ENCODE results near the gene TXLNB. TPM values are rescaled to one million over a fixed set of nuclear protein-coding genes. Genes with fewer than 3 reads are reported as not detected.

The TXLNB gene
- polyA plus RNA-seq, 2 of the 4 experiments (the other 2 are of a cell fraction), result not detected

DNA sequence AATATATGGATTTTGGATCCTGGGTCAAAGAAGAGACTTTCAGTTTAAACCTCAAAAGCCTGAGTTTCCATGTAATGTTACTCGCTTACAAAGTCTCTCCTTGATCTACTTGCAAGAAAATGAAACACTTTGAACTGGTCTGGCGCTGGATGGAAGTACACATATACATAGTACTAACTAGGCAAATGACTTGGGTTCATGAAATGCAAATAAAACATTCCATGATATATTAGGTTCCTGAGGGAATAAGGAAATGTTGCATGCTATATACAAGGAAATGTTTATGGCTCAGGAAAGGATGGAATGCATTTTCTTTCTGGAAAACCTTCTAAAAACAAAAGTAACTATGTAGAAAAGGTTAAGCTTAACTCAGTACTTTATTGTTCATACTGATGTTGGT, 11.4 kb upstream of the TXLNB start:
- no peaks in the 10 kb centered on the region for H3K4me1 ChIP-seq
- no peak overlapping the region for H3K4me2 ChIP-seq
- ChIA-PET CTCF (no interaction called here), POLR2A (no interaction called here)
- H3K27ac ChIP-seq, result no peak overlapping the region
- WGBS (ENCODE audit: missing lambda C conversion rate), result 74% methylated on average over 2 of the region's 2 CpGs
- DNase-seq (ENCODE audit: low read depth in 1 of 2, low spot score in 1 of 2), result no peak
- no peaks in the 10 kb centered on the region for H3K9me3 ChIP-seq
- no peak overlapping the region for H3K4me3 ChIP-seq
- no peak for FAIRE-seq
- TF ChIP-seq CHD4 (IDR thresholded peaks at IDR 0.05; ENCODE audit: borderline replicate concordance), result no peak
- TF ChIP-seq FOSB (CRISPR knock-in tag; IDR thresholded peaks at IDR 0.05), result no peak
- no peak for TF ChIP-seq HOXA7 (CRISPR knock-in tag; IDR thresholded peaks at IDR 0.05)
- no peak for TF ChIP-seq EHF (CRISPR knock-in tag; IDR thresholded peaks at IDR 0.05)
- TF ChIP-seq MYC (IDR thresholded peaks at IDR 0.05; ENCODE audit: borderline replicate concordance, low read length), result no peak
- no peak for TF ChIP-seq MAZ (IDR thresholded peaks at IDR 0.05; ENCODE audit: borderline replicate concordance, low read depth, low read length)
- TF ChIP-seq, protein P1, sequence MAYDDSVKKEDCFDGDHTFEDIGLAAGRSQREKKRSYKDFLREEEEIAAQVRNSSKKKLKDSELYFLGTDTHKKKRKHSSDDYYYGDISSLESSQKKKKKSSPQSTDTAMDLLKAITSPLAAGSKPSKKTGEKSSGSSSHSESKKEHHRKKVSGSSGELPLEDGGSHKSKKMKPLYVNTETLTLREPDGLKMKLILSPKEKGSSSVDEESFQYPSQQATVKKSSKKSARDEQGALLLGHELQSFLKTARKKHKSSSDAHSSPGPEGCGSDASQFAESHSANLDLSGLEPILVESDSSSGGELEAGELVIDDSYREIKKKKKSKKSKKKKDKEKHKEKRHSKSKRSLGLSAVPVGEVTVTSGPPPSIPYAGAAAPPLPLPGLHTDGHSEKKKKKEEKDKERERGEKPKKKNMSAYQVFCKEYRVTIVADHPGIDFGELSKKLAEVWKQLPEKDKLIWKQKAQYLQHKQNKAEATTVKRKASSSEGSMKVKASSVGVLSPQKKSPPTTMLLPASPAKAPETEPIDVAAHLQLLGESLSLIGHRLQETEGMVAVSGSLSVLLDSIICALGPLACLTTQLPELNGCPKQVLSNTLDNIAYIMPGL (CRISPR knock-in tag; IDR thresholded peaks at IDR 0.05; ENCODE audit: borderline replicate concordance), result no peak
- no peak for TF ChIP-seq ZFP36 (IDR thresholded peaks at IDR 0.05; ENCODE audit: borderline replicate concordance, partially characterized antibody)
- TF ChIP-seq SMC3 (IDR thresholded peaks at IDR 0.05), result no peak
- TF ChIP-seq RNF2 (IDR thresholded peaks at IDR 0.05; ENCODE audit: borderline replicate concordance, low read depth), result no peak
- no peak for TF ChIP-seq CEBPB (IDR thresholded peaks at IDR 0.05)
- no peak for TF ChIP-seq SREBF2 (IDR thresholded peaks at IDR 0.05)
- no peak for TF ChIP-seq CBX8 (IDR thresholded peaks at IDR 0.05)
- TF ChIP-seq, protein P2, sequence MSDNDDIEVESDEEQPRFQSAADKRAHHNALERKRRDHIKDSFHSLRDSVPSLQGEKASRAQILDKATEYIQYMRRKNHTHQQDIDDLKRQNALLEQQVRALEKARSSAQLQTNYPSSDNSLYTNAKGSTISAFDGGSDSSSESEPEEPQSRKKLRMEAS (IDR thresholded peaks at IDR 0.05), result no peak
- no peak for TF ChIP-seq POLR2AphosphoS2 (conservative IDR thresholded peaks at IDR 0.05; ENCODE audit: low read length)
- TF ChIP-seq NPAS2 (CRISPR knock-in tag; IDR thresholded peaks at IDR 0.05; ENCODE audit: borderline replicate concordance), result no peak
- TF ChIP-seq CHD2 (IDR thresholded peaks at IDR 0.05; ENCODE audit: low read length, partially characterized antibody), result no peak
- no peak for TF ChIP-seq EP300 (IDR thresholded peaks at IDR 0.05)
- ATAC-seq, result no peak

DNA sequence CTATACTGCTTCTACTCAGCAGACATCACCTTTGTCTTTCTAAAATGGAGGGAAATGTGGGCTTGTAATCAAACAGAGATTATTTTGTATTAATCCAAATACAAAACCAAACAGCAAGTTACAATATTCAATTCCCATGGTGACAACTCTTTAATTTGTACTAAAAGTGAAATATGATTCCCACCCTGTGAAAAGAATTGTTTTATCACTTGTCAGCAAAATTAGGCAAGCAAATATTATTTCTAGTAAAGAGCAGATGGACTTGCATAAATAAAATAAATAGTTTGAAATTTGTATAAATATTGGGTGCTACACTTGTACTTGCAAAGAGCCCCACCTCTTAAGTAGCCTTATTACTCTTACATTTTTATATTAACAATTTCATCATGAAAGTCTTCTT, 6.1 kb upstream of the TXLNB start:
- no peak overlapping the region for H3K27ac ChIP-seq
- ATAC-seq, result no peak
- DNase-seq (ENCODE audit: low read depth in 1 of 2, low spot score in 1 of 2), result no peak
- no peak overlapping the region for H3K4me2 ChIP-seq
- no peak for FAIRE-seq
- CTCF ChIA-PET, result no interaction called here
- TF ChIP-seq MAFK (IDR thresholded peaks at IDR 0.05; ENCODE audit: partially characterized antibody), result peak; percentile 41
- no peak for TF ChIP-seq POLR2AphosphoS2 (conservative IDR thresholded peaks at IDR 0.05; ENCODE audit: low read length)
- POLR2A ChIA-PET, result no interaction called here
- H3K9me3 ChIP-seq, result no peaks in the 10 kb centered on the region
- no peaks in the 10 kb centered on the region for H3K4me1 ChIP-seq
- H3K4me3 ChIP-seq, result no peak overlapping the region

GRCh38 chr6:139296927-139297326, 5.1 kb upstream of the TXLNB start:
- no peak overlapping the region for H3K27ac ChIP-seq

More at GRCh38 chr6:139296927-139297326, 5.1 kb upstream of the TXLNB start:
- TF ChIP-seq HOXB5 (CRISPR knock-in tag; IDR thresholded peaks at IDR 0.05) (no peak), GATA3 (IDR thresholded peaks at IDR 0.05; ENCODE audit: borderline replicate concordance) (no peak), EHF (CRISPR knock-in tag; IDR thresholded peaks at IDR 0.05) (no peak), CBX8 (IDR thresholded peaks at IDR 0.05) (no peak), HES2 (IDR thresholded peaks at IDR 0.05) (no peak)
- no peak overlapping the region for H3K4me2 ChIP-seq
- WGBS (ENCODE audit: missing lambda C conversion rate), result 32% methylated on average over 1 of the region's 1 CpG
- DNase-seq (ENCODE audit: low read depth in 1 of 2, low spot score in 1 of 2) (no peak), FAIRE-seq (no peak), ATAC-seq (no peak)
- ChIA-PET CTCF (no interaction called here), POLR2A (no interaction called here)
- no peaks in the 10 kb centered on the region for H3K4me1 ChIP-seq
- no peaks in the 10 kb centered on the region for H3K9me3 ChIP-seq
- H3K4me3 ChIP-seq, result no peak overlapping the region

Measured in A549 (cell line).